ENCODE measurements around the gene TMBIM6. TPM values are rescaled to one million over a fixed set of nuclear protein-coding genes. Genes with fewer than 3 reads are reported as not detected.
A peak's percentile ranks its signal among the peaks of the same experiment; 100 is the strongest.

TMBIM6 gene
- total and polyA plus RNA-seq, 9 of the 15 experiments (the other 6 are each of a cell fraction or from before 2014, with no cell fraction given) = 147 to 1,288 (median 352) TPM

DNA sequence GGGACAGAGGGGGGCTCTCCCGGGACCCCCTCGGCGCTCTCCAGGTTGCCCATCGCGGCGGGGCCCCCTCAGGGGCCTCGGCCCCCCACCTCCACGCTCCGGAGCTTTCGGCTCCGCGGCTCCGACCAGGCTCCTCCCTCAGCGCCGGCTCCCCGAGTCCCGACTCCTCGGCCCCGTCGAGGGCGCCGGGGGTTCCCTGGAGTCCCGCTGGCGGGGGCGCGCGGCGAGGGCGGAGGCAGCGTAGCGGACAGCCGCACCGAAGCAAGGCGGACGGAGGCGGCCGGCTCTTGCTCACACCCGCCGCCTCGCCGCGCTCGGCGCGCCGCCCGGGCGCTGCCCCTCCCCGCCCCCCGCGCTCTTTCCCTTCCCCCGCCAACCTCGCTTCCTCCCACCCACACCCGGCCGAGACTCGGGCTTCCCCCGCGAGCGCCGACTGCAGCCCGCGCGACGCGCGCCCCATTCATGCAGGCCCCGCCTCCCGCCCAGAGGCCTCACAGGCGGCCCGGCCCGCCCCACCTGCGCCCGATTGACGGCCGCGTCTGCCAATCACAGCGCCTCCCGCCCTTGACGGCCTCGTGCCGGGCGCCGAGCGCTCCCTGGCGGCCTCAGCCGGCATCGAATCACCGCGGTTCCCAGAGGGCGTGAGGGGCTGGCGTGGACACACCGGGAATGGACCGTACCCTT, 34.1 kb upstream of the TMBIM6 start, which contains the start of gene FMNL3 (continued):
- peak; percentile 69; the same call in 1 of the 2 replicates for TF ChIP-seq THAP12 (CRISPR knock-in tag; IDR thresholded peaks at IDR 0.05)
- TF ChIP-seq HMGN3 (IDR thresholded peaks at IDR 0.05; ENCODE audit: borderline replicate concordance, extremely low read depth, insufficient read length, low read depth, low read length) = peak; percentile 82
- TF ChIP-seq MAZ (CRISPR knock-in tag; conservative IDR thresholded peaks at IDR 0.05 in 1 of 2, IDR thresholded peaks at IDR 0.05 in 1 of 2) = peak; percentile 83 to 85
- no peak for TF ChIP-seq GTF2A2 (tag; IDR thresholded peaks at IDR 0.05)
- peak in 1 of 2 experiments; percentile 38; a peak in 2 of 4 replicates for TF ChIP-seq RCOR1 (IDR thresholded peaks at IDR 0.05; ENCODE audit: borderline replicate concordance in 1 of 2, low read depth in 2 of 2, low read length in 2 of 2)
- TF ChIP-seq BCOR (IDR thresholded peaks at IDR 0.05) = 0 out of 2 replicates have a peak, but pooled peaks have one; percentile 26
- TF ChIP-seq ATF2 (CRISPR knock-in tag; IDR thresholded peaks at IDR 0.05) = no peak
- peak; percentile 56; the same call in 1 of the 2 replicates for TF ChIP-seq POLR2AphosphoS5 (IDR thresholded peaks at IDR 0.05; ENCODE audit: control insufficient read depth, insufficient read depth, low read depth, low read length)
- TF ChIP-seq, protein P1, sequence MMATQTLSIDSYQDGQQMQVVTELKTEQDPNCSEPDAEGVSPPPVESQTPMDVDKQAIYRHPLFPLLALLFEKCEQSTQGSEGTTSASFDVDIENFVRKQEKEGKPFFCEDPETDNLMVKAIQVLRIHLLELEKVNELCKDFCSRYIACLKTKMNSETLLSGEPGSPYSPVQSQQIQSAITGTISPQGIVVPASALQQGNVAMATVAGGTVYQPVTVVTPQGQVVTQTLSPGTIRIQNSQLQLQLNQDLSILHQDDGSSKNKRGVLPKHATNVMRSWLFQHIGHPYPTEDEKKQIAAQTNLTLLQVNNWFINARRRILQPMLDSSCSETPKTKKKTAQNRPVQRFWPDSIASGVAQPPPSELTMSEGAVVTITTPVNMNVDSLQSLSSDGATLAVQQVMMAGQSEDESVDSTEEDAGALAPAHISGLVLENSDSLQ (IDR thresholded peaks at IDR 0.05) = peak; percentile 99
- TF ChIP-seq ZFP91 (CRISPR knock-in tag; IDR thresholded peaks at IDR 0.05) = 0 out of 2 replicates have a peak, but pooled peaks have one; percentile 45
- TF ChIP-seq PATZ1 (CRISPR knock-in tag; IDR thresholded peaks at IDR 0.05; ENCODE audit: borderline replicate concordance) = no peak
- peak in 1 of 2 experiments; percentile 16; a peak in 1 of 4 replicates for TF ChIP-seq ETV6 (IDR thresholded peaks at IDR 0.05; ENCODE audit: borderline replicate concordance in 1 of 2, low read depth in 2 of 2, low read length in 1 of 2)
- peak; percentile 82; the same call in 1 of the 2 replicates for TF ChIP-seq ETV6 (CRISPR knock-in tag; IDR thresholded peaks at IDR 0.05; ENCODE audit: borderline replicate concordance)
- peak; percentile 54; the same call in 1 of the 2 replicates for TF ChIP-seq HIVEP1 (CRISPR knock-in tag; IDR thresholded peaks at IDR 0.05)
- TF ChIP-seq, protein P2, sequence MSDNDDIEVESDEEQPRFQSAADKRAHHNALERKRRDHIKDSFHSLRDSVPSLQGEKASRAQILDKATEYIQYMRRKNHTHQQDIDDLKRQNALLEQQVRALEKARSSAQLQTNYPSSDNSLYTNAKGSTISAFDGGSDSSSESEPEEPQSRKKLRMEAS (CRISPR knock-in tag; IDR thresholded peaks at IDR 0.05) = peak; percentile 100
- TF ChIP-seq SMAD4 (CRISPR knock-in tag; conservative IDR thresholded peaks at IDR 0.05) = peak; percentile 44
- no peak for TF ChIP-seq CBFA2T3 (IDR thresholded peaks at IDR 0.05)

All from K562 (cell line).